HG03354 (cell line): ENCODE results near the gene HARS1.
"Not testable (repeated sequence)": the region's sequence is repeated elsewhere in the genome, so short reads cannot be mapped to it uniquely, and the experiment has no call there.

Source experiments
- ATAC-seq: cut with Tn5 transposase; IDR thresholded peaks from one replicate; pipeline ENCODE4 v1.9.1; 2021; ENCODE audit warnings: mild to moderate bottlenecking; ENCODE audit not compliant: unreplicated experiment, poor library complexity, severe bottlenecking

Gene HARS1

GRCh38 chr5:140690941-140691924, at the start of gene HARS1, which contains the start of gene HARS2:
Gene HARS1 (minus strand): TSS chr5:140691370. CDS start chr5:140691304, 66 bp downstream.
Gene HARS2 (plus strand): TSS chr5:140691455. CDS start chr5:140691649, 194 bp downstream.
- ATAC-seq = peak; percentile 98

- ATAC-seq = no peak
These were observed 46.3 kb upstream of the HARS1 start for GRCh38 chr5:140737486-140737885.

GRCh38 chr5:140734354-140734753, 43.2 kb upstream of the HARS1 start:
- no peak for ATAC-seq

- no peak for ATAC-seq
These were observed 41.9 kb upstream of the HARS1 start for GRCh38 chr5:140733098-140733497.

- ATAC-seq = peak; percentile 80
These were observed 34.8 kb upstream of the HARS1 start for GRCh38 chr5:140725799-140726471.

GRCh38 chr5:140721395-140721794, 30.2 kb upstream of the HARS1 start:
- not testable (repeated sequence) for ATAC-seq

GRCh38 chr5:140720738-140721137, 29.6 kb upstream of the HARS1 start:
- peak; percentile 16 for ATAC-seq

GRCh38 chr5:140718266-140718592, 27.1 kb upstream of the HARS1 start:
- ATAC-seq = no peak

GRCh38 chr5:140716238-140716637, 25.1 kb upstream of the HARS1 start:
- not testable (repeated sequence) for ATAC-seq

- ATAC-seq = no peak
These were observed 22.5 kb upstream of the HARS1 start for GRCh38 chr5:140713562-140714094.

- no peak for ATAC-seq
These were observed 20.6 kb upstream of the HARS1 start for GRCh38 chr5:140711794-140712193.

GRCh38 chr5:140710899-140711552, 19.9 kb upstream of the HARS1 start:
- ATAC-seq = peak; percentile 91

GRCh38 chr5:140708787-140709186, 17.6 kb upstream of the HARS1 start:
- not testable (repeated sequence) for ATAC-seq

- ATAC-seq = no peak
These were observed 16.6 kb upstream of the HARS1 start for GRCh38 chr5:140707812-140708211.

GRCh38 chr5:140700177-140701144, 9.3 kb upstream of the HARS1 start, which contains the start of gene ZMAT2:
Gene ZMAT2 (plus strand): TSS chr5:140700447. CDS start chr5:140700461, 14 bp downstream.
- ATAC-seq = peak; percentile 98

- no peak for ATAC-seq
These were observed 5.8 kb upstream of the HARS1 start for GRCh38 chr5:140696891-140697492.

- no peak for ATAC-seq
These were observed 3.1 kb upstream of the HARS1 start for GRCh38 chr5:140694276-140694675.

GRCh38 chr5:140690376-140690932, 716 bp downstream of the HARS1 start:
- ATAC-seq = peak; percentile 1
